B cell (primary cell): ENCODE measurements around the gene IMMP2L.

Experiments
- EZH2 ChIP-seq: IDR thresholded peaks from 2 replicates; pipeline ENCODE4 v1.6.1; 2012; ENCODE audit warnings: borderline replicate concordance, low read depth, mild to moderate bottlenecking, moderate library complexity, low read length; ENCODE audit not compliant: insufficient read depth, poor library complexity, severe bottlenecking
- TF ChIP-seq, protein P1 (sequence below): fragments of 200-600 bp; IDR thresholded peaks from one replicate; pipeline ENCODE4 v1.8.0; 2022; ENCODE audit warnings: antibody characterized with exemption, mild to moderate bottlenecking

DNA sequence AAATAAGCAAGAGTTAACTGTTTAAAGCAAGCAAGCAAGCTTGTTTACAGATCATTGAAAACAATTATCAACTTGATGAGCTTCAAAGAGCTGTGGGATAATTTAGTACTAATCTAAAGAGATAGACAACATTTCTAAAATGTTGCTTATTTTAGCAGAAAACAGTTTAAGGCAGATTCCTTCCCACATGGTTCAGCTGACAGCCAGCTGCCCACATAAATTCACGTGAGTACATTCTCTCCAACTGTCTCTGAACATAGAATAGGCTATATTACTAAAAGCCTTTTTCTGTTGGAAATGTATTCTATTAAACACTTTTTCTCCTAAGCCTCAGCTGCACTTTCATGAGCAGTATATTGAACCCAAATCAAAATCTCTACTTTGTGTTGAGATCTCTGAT lies 297.3 kb downstream of the IMMP2L start:
- TF ChIP-seq, protein P1, sequence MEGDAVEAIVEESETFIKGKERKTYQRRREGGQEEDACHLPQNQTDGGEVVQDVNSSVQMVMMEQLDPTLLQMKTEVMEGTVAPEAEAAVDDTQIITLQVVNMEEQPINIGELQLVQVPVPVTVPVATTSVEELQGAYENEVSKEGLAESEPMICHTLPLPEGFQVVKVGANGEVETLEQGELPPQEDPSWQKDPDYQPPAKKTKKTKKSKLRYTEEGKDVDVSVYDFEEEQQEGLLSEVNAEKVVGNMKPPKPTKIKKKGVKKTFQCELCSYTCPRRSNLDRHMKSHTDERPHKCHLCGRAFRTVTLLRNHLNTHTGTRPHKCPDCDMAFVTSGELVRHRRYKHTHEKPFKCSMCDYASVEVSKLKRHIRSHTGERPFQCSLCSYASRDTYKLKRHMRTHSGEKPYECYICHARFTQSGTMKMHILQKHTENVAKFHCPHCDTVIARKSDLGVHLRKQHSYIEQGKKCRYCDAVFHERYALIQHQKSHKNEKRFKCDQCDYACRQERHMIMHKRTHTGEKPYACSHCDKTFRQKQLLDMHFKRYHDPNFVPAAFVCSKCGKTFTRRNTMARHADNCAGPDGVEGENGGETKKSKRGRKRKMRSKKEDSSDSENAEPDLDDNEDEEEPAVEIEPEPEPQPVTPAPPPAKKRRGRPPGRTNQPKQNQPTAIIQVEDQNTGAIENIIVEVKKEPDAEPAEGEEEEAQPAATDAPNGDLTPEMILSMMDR: no peak
- no peak for TF ChIP-seq EZH2
